Measurements from ENCODE around the gene SIGLEC11.

SIGLEC11 gene

DNA sequence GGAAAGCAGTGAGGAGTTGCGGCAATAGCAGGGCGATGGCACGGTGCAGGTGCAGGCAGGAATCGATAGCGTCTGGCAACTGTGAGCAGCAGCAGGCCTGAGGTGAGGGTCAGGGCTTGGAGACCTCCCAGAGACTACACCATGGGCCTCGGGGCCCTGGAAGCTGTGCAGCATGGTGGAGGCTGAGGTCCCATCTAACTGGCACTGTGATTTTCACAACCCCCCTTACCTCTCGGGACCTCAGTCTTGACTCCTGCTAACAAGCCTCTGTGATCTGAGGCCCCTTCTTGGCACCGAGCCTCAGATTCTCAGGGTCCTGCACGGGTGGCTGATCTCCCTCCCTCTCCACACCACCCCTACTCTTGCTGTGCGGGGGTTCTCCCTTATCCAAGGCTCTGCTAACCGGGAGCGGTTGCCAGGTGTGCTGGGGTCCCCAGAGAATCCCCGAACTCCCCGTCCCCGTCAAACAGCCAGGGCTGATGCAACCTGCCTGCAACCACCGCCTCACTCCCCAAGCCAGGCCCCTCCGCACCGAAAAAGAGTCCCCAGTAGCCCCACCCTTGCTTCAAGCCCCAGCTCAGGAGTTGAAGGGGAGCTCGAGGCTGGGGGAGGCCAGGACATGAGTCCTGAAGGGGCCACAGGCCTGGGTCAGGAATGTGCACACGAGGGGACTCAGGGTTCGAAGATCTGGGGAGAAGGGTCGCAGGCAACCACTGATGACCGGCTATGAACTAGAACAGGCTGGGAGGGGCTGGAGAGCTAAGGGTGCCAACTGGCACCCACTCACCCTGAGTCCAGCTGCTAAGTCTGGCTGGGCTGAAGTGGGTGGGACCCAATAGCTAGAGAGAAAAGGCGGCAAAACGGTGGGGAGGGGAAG is 36.7 kb downstream of the SIGLEC11 start:
- DNase-seq = no peak

DNA sequence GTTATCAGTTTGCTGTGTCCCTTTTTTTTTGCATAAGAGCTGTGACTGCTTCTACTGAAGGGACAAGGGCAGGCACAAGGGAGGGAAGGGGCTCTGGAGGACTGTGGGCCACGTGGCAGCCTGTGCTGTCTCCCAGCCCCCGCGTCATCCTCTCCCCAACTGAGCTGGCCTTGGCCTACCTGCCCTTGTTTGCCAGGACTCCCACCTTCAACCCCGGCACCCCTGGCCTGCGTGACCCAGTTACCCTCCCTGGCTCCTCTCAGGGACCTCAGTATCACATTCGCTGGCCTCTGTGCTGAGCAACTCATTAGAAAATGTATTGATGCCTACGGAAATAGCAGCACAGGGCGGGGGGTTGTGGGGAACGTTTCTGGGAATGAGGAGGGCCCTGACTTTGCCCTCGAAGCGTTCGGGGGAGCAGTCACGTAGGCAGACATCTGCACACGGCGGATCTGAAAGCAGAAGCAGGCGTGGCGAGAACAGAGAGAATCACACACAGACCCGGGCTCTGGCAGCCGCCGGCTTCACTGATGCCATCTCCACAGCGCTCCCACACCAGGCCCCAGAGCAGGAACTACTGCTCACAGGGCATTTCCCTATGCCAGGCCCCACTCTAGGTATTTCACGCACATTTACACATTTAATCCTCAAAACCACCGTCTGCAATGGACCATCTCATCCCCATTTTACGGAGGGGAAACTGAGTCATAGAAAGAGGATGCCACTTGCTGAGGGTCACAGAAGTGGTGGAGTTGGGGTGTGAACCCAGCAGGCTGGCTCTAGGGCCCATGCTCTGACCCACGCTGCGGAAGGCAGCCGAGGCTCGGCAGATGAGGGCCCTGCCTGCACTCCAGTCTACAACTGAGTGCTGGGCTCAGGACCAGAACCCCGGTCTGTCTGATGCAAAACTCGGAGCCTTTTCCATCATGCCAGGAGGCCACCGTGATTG is 37.6 kb downstream of the SIGLEC11 start:
- no peak for DNase-seq

DNA sequence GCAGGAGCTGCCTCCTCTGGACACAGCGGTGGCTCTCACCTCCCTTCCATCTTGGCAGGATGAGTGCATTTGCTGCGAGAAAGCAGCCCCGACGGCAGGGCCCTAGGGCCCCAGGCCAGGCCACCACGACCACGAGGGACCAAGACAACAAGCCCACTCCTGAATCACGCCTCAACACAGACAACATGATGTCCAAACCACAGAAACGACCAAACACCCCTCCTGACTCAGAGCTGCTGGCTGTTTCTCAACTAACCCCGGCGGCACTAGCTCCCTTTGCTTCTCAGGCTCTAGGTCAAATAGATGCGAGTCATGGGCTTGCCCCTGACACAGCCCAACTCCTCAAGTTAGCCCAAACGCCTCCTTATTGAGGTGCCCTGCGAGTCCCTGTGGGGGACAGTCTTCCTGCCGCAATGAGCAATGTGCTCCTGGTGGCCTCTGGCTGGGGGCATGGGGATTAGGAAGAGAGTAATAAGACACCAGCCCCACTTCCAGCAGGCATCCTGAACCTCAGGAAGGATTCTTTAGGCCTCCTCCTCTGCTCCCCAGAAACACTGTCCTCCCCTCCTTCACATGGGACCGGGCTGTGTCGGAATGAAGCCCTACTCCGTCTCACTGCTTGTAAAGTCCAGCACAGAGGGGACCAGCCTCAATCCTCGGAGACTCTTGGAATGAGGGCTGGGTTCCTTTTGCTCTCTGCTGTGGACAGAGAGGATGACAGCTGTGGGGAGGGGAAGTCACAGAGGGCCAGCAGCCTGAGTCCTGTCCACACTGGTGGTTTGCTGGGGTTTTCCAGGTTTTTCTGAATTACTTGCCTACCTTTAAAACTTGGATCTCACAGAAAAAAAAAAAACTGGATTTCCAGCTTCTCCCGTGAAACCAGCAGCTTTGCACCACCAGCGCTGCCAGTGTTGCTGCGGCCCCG is 38.8 kb downstream of the SIGLEC11 start:
- no peak for DNase-seq

DNA sequence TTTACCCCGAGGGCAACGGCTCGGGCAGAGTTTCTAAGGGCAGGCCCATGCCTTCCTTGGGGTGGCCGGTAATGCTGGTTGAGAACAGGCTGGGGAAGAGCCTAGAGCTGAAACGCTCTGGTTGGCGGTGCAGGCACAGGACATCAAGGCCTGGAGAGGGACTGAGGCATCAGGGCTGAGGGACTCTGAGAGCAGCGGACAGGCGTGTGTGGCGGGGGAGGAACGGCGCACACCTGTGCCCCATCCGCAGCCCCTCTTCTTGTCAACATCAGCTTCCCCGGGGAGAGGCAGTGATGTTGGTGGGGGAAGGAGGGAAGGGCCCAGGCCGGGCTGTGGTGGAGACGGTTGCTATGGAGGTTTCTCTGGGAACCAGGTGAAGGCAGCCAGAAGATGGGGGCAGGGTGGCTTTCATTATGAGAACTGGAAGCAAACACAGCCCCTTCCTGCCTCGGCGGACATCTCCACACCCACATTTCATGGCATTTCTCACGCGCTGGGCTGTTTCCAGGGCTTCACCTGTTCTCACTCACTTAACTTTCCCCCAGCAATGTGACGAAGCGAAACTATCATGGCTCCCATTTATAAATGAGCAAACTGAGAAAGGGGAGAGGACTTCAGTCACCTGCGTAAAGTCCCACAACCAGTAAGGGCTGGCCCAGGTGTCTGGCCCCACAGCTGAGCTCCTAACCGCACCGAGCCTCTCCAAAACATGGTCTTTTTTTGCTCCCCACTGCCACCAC is 40.2 kb downstream of the SIGLEC11 start:
- peak; percentile 9 for DNase-seq

DNA sequence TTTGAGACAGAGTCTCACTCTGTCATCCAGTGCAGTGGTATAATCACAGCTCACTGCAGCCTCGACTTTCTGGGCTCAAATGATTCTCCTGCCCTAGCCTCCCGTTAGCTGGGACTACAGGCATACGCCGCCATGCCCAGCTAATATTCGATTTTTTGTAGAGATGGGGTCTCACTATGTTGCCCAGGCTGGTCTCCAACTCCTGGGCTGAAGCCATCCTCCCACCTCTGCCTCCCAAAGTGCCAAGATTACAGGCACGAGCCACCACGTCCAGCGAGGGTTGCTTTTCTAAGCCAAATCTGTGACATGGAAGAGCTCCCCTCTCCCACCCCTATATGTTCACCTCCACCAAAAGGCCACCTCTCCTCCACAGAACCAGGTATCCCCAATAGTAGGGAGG is 42.9 kb downstream of the SIGLEC11 start:
- DNase-seq = no peak

DNA sequence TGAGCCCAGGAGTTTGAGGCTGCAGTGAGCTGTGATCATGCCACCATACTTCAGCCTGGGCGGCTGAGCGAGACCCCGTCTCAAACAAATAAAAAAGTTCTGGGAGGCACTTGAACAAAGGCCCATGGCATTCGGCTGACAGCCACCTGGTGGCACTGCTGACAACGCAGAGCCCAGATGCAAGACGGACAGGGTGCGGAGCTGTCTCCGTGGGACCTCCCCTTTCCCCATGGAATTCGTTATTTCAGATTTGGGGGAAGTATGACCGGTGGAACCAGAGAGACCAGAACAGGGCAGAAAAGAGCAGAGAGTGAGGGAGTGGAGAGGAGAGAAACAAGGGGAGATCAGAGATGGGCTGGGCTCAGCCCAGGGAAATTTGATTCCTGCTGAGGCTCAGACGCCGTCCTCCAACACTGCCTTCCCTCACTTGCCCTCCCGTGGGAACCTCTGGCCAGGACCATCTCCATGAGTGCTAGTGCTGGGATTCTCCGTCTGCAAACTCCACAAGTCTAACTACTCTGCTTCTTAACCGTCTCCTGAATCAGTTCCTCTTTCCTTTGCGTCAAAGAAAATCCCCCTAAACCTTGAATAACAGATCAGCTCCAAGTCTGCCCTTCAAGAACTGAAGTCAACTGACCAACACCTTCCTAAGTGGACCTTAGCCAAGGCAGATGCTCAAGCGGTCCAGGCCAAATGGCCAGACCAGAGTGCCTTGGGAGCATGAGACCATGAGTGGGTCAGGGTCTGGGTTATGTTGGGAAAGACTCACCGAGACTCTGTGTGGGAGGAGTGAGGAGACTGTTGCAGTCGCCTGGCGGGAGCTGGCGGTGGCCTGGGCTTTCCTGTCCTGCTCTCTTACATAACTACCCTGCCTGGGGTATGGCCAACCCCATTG is 43.9 kb downstream of the SIGLEC11 start:
- DNase-seq = no peak

DNA sequence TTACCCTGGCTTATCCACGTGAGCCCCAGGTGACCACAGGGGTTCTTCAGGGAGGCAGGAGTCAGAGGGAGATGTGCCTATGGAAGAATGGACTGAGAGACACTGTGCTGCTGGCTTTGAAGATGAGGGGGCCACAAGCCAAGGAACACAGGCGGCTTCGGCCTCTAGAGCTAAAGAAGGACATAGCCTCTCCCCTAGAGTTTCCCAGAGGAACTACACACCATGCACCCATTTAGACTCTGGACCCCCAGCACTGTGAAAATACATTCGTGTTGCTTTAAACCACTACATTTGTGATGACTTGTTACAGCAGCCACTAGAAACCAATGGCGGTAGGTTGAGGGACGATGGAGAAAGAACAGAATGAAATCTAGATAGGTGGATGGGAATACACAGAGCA is 45.7 kb downstream of the SIGLEC11 start:
- DNase-seq = no peak

DNA sequence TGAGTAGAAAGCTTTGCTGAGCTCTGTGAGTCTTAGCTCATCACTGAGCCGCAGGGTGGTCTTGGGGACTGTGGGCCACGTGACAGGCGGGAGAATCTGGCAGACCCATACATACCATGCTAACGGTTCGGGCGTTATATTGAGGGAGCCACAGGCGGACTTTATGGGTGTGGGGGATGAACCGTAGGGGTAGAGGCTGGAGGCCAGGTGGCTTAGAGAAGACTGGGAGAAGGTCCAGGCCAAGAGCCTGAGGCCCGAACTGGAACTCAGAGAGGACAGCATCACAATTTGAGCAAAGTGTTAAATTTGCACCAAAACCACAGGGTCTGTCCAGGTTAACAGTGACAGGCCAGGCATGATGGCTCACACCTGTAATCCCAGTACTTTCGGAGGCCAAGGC is 47.3 kb downstream of the SIGLEC11 start:
- no peak for DNase-seq

DNA sequence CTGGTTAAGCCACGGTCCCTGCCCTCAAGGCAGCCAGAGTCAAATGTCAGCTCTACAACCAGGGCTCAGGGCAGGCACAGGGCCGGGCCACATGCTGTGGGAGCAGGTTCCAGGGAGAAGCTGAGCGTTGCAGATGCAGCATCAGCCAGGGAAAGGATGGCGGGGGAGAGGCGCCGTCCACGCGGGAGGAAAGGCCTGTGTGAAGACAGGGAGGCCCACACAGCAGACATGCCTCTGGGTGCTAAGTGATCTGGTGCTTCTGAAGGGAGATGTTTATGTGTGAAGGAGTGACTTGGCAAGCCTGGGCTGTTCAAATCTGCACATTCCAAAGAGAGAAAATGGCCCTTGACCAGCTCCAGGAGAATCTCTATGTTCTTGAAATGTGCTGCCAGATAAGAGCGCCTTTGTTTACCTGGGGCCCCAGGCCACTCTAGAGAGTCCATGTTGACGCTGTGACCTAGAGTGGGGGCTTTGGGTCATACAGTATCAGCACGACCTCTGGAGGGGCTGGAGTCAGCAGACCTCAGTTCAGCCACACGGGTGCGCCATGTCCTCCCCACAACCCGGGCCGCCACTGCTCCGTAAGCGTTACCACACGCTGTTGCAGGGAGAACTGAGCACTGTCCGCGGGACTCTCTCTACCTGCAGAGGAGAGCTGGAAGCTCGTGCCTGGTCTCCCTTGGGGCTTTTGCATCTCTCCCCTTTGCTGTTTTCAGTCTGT is 47.8 kb downstream of the SIGLEC11 start:
- no peak for DNase-seq

DNA sequence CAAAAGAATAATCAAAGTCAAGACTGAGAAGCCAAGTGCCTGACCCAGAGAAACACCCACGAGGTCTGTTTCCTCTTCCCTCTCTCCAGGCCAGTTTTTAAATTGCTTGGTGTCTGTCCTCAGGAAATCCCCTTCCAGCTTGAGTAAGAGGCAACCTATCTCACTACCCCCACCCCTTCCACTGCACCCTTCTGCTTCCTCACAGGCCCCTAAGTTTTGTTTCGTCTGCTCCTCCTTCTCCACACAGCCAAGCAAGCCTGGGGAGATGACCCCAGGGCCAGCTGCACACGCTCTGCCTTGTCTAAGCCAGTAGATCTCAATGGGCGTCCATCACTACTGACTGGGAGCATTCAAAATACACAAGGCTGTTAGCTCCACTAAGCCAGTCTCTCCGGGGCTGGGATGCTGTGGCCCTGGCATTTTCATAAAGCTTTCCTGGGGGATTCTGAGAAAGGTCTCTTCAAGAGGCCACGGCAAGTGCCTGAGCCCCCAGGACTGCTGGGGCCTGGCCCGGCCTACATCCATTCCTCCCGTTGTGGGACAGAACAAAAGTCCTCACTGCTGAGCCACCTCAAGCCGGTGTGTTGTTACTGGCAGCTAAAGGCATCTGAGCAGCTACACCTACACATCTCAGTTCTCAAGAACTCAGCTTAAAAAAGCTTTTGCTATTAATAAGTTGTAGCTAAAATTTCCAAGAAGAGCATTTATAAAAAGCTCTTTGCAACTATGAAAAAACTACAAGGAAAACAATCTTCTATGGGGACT is 49.4 kb downstream of the SIGLEC11 start:
- DNase-seq = no peak

DNA sequence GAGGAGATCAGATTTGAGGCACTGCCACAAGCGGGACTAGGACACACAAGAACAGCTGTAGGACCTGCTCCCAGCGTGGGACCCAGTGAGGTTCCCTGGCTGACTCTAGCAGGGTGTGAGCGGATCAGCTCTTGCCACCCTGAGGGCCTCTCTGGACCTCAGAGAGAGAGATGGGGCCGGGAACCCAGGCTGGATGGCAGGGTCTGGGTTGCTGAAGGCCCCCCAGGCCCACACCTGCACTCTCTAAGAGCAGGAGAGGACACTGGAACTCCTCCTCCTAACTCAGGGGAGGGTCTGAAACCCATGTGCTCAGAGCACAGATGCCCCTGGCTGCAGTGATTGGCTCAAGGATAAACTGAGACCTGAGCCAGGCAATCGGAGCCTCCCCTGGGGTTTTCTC is 50.8 kb downstream of the SIGLEC11 start:
- no peak for DNase-seq

DNA sequence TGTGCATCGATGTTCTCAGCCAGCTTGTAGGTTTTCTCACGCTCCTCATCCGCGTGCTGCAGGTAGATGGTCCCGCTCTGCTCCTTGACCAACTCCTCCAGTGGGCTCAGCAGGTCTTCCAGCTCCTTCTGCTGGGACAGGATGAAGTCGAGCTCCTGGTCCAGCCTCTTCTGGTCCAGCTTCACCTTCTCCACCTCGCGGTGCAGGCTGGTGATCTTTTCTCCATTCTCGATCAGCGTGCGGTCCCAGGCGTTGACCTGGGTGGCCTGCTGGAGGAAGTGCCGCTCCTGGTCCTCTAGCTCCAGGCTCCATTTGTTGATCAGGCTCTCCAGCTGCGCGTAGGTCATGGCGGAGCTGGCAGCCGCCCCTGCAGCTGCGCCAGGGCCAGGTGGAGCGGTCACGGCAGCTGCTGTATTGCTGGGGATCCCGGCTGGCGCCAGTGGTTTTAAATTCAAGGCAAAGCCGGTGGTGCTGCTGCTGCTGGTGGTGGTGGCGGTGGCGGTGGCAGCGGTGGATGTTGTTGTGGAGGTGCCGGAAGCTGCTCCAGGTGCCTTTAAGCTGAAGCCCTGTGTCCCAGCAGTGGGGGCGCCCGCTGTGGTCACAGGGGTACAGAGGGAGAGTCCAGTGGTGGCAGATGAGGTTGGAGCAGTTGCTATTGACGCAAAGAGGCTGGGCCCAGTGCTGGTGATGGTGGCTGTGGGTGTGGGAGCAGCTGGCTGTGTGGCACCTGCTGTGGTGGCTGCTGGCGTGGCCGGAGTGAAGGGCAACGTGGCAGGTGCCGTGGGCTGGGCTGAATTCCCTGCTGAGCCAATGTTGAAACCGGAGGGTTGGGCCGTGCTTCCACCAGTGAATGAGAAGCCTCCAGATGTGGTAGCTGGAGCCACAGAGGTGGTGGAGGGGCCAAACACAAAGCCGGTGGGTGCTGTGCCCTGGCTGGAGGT is 52.2 kb downstream of the SIGLEC11 start:
- DNase-seq = no peak

DNA sequence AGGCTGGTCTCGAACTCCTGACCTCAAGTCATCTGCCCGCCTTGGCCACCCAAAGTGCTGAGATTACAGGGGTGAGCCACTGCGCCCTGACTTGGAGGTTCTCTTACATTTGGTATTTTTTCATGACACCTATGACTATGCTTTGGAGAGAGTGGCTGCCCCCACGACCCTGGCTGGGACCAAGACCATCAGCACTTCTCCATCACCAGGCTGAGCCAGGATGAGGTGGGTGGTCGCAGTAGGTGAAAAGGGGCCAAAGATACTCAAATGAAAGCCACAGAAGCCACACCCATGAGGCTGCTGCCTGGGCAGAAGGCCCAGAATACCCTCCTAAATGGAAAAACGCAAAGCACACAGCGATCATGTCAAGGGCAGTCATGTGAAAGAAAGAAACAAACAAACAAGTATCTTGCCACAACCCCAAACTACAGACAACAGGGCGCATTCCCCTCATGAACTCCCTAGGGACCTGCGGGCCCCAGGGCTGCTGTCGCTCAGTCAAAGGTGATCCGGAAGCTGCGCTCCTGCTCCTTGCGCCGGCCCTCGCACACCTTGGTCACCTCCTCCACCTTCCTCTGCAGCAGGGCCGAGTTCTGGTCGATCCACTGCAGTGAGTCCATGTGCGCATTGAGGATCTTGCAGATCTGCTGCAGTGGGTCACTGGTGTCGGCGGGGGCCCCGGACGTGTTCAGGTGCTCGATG is 53.1 kb downstream of the SIGLEC11 start:
- DNase-seq = no peak

DNA sequence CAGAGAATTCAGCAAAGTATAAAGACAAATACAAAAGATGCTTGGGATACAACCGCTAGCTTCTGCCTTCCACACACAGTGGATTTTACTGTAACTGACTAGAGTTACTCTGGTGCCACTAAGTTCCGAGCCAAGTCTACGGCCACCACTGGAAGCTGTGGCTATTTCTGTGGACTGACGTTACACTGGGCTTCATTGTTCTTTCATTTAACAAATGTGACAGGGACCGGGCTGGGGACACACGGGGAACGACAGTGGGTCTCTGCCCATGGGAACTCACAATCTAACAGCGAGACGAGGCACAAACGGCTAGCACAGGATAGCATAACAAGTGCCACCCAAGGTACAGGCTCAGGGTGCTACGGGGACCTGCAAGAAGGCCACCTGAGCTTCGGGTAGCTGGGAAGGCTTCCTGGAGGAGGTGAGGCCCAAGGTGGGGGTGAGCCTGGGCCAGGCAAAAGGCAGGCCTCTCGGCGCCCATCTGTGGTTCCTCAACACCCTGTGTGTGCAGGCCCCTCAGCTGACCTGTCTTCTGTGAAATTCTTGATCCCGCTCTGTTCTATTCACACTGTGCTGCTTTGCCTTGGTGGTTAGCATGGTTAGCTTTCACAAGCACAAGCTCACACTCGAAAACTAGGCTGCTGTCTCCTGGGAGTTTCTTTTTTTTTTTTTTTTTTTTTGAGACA is 54.0 kb downstream of the SIGLEC11 start:
- DNase-seq = no peak

DNA sequence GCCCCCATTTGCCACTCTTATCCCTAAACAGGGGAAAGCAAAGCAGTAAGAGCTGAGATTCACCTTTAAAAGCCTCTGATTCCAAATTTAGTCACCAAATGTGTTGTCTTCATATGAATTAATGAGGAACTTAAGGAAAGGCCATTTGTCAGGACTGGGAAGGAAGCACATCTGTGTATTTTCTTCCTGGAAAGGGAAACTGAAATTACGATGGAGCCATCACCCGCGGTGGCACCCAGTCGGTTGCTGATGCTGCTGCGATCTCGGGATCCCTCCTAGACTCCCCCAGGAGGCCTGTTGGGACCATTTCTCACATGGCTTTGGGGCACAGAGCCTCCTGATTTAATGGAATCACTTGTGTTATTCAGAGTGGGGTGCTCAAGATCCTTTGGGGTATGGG is 56.8 kb downstream of the SIGLEC11 start:
- no peak for DNase-seq

Data from NCI-H1417 treated with DMSO at 0.1 percent for 48 hours (cell line).